ENCODE measurements around the gene ZNF619. TPM values are rescaled to one million over a fixed set of nuclear protein-coding genes. Genes with fewer than 3 reads are reported as not detected.

Gene ZNF619
- polyA plus RNA-seq (2013, experiment 1 of 2), result 5.0 TPM
- polyA plus RNA-seq (2013, experiment 2 of 2), result 5.1 TPM

DNA sequence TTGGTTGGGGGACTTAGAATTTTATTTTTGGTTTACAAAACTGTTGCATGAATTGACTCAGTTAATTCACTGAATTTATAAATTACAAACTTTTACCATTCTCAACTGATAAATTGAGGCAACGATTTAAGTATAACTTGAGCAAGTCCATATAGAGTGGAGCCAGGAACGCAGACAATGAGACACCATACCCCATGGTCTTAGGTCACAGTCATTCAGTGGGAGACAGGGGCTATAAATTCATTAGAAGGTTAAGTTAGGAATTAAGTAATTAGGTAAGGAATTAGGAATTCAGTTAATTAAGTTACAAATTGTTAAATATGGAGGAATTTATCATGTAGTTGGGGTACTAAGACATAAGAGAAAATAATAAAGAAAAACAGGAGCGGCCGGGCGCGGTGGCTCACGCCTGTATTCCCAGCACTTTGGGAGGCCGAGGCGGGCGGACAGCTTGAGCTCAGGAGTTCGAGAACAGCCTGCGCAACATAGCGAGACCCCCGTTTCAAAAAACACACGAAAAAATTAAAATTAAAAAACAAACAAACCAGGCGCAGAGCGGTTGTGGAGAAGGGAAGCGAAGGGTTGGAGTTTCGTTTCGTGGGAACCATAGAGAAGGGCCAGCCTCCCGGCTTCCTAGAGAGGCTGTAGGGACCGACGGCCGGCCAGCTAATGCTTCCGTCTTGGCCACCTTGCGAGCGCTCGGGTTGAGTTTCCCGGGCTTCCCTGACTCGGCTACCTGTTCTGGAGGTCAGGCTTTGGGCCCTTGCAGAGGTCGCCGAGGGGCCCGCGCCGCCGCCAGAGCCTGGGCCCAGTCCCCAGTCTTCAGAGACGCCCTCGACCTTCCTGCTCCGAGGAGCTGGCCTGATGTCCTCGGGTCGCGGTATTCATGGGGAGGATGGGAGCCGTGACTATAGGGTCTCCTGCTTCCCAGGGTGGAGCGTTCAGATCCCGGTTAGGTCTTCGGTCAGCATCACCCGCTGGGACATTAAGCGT lies at the start of gene ZNF619:
Gene ZNF619, plus strand, starts transcription at position 645 of the 993 bp plus-strand sequence. CDS start 858 bp downstream, outside the sequence.
- peak within 1 kb of the TSS; percentile 31 for H3K14ac ChIP-seq (ENCODE audit: low read length)
- peaks cover 0 to 6% (median 0%) of the 10 kb centered on the region in 3 experiments for H3K27me3 ChIP-seq (ENCODE audit: control insufficient read depth in 3 of 3, insufficient read depth in 3 of 3, low read depth in 1 of 3, low read length in 3 of 3)
- H2BK120ac ChIP-seq (ENCODE audit: low read depth, low read length), result no peak within 1 kb of the TSS
- H2BK12ac ChIP-seq (ENCODE audit: low read length), result no peak within 1 kb of the TSS
- H3K18ac ChIP-seq (ENCODE audit: low read length), result peak within 1 kb of the TSS; percentile 88
- DNase-seq (ENCODE audit: low spot score), result peak; percentile 58
- H2BK15ac ChIP-seq (ENCODE audit: low read length), result no peak within 1 kb of the TSS
- H3K4ac ChIP-seq (ENCODE audit: low read length), result no peak within 1 kb of the TSS
- WGBS, 2 donors (ENCODE audit: extremely low coverage in 2 of 2, insufficient read length in 2 of 2, insufficient replicate concordance in 1 of 2), result no CpG with 5 or more reads among the region's 48 CpGs
- no peaks in the 10 kb centered on the region for H3K9me3 ChIP-seq (replicated peaks in 1 of 2; ENCODE audit: control insufficient read depth in 2 of 2, insufficient read depth in 1 of 2, low read depth in 1 of 2, low read length in 2 of 2)
- no peak within 1 kb of the TSS for H3K23ac ChIP-seq (ENCODE audit: low read depth, low read length, poor library complexity)
- peaks cover 0 to 4% of the 10 kb centered on the region in 2 donors for H3K4me1 ChIP-seq (ENCODE audit: control insufficient read depth in 2 of 2, insufficient read depth in 1 of 2, low read depth in 1 of 2, low read length in 2 of 2)
- no peaks in the 10 kb centered on the region for H3K79me1 ChIP-seq (ENCODE audit: low read depth, low read length)
- H3K4me2 ChIP-seq (ENCODE audit: insufficient read depth, low read length, poor library complexity, severe bottlenecking), result peak within 1 kb of the TSS; percentile 58
- peak within 1 kb of the TSS; percentile 83 for H2AFZ ChIP-seq (ENCODE audit: low read length)
- H3K4me3 ChIP-seq (ENCODE audit: low read length in 2 of 2), result peak within 1 kb of the TSS; percentile 39 to 91
- no peak within 1 kb of the TSS for H4K8ac ChIP-seq (ENCODE audit: low read depth, low read length)
- H3K36me3 ChIP-seq (replicated peaks in 1 of 2; ENCODE audit: control insufficient read depth in 2 of 2, insufficient read depth in 2 of 2, low read length in 2 of 2), result peaks cover 0 to 2% of the 10 kb centered on the region in 2 donors
- no peak within 1 kb of the TSS for H2BK5ac ChIP-seq (ENCODE audit: low read length)
- H3K27ac ChIP-seq (replicated peaks; ENCODE audit: low read length), result peak within 1 kb of the TSS; percentile 36
- no peak within 1 kb of the TSS for H4K91ac ChIP-seq (ENCODE audit: low read depth, low read length, poor library complexity)
- no peak within 1 kb of the TSS for H2AK5ac ChIP-seq (ENCODE audit: low read depth, low read length)
- H3K9ac ChIP-seq (ENCODE audit: low read depth, low read length, poor library complexity), result peak within 1 kb of the TSS; percentile 92

DNA sequence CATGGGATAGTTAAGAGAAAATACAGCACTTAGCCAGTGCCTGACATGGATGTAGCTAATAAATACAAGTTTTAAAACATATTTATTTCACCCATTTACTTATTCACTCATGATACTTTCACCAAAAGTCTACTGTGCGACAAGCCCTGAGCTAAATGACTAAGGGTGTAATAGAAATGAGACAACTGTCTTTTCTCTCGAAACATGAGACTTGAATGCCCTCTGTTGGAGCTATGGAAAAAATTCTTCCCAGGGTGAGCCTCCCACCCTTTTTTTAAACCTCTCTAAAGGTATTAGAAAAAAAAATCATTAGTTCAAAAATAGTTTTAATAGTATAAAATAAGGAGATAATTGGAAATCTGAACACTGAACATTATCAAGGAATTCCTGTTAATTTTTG lies 44.1 kb upstream of the ZNF619 start:
- Histone ChIP-seq H2AFZ (ENCODE audit: low read length) (no peak overlapping the region), H4K8ac (ENCODE audit: low read depth, low read length) (no peak overlapping the region), H3K23ac (ENCODE audit: low read depth, low read length, poor library complexity) (no peak overlapping the region), H2AK5ac (ENCODE audit: low read depth, low read length) (no peak overlapping the region), H3K18ac (ENCODE audit: low read length) (no peak overlapping the region), H3K4me1 (ENCODE audit: control insufficient read depth in 2 of 2, insufficient read depth in 1 of 2, low read depth in 1 of 2, low read length in 2 of 2) (peaks cover 0 to 2% of the 10 kb centered on the region in 2 donors), H4K91ac (ENCODE audit: low read depth, low read length, poor library complexity) (no peak overlapping the region), H3K4me2 (ENCODE audit: insufficient read depth, low read length, poor library complexity, severe bottlenecking) (no peak overlapping the region), H3K27me3 (ENCODE audit: control insufficient read depth in 3 of 3, insufficient read depth in 3 of 3, low read depth in 1 of 3, low read length in 3 of 3) (no peaks in the 10 kb centered on the region), H2BK12ac (ENCODE audit: low read length) (no peak overlapping the region), H3K9ac (ENCODE audit: low read depth, low read length, poor library complexity) (no peak overlapping the region), H2BK15ac (ENCODE audit: low read length) (no peak overlapping the region), H3K4ac (ENCODE audit: low read length) (no peak overlapping the region), H3K9me3 (replicated peaks in 1 of 2; ENCODE audit: control insufficient read depth in 2 of 2, insufficient read depth in 1 of 2, low read depth in 1 of 2, low read length in 2 of 2) (no peaks in the 10 kb centered on the region), H2BK5ac (ENCODE audit: low read length) (no peak overlapping the region), H3K4me3 (ENCODE audit: low read length in 2 of 2) (no peak overlapping the region), H3K79me1 (ENCODE audit: low read depth, low read length) (no peaks in the 10 kb centered on the region), H3K27ac (replicated peaks; ENCODE audit: low read length) (no peak overlapping the region), H3K14ac (ENCODE audit: low read length) (no peak overlapping the region), H2BK120ac (ENCODE audit: low read depth, low read length) (no peak overlapping the region), H3K36me3 (replicated peaks in 1 of 2; ENCODE audit: control insufficient read depth in 2 of 2, insufficient read depth in 2 of 2, low read length in 2 of 2) (no peaks in the 10 kb centered on the region)
- DNase-seq (ENCODE audit: low spot score), result no peak
- no CpG with 5 or more reads among the region's 2 CpGs for whole genome bisulfite sequencing, 2 donors (ENCODE audit: extremely low coverage in 2 of 2, insufficient read length in 2 of 2, insufficient replicate concordance in 1 of 2)

DNA sequence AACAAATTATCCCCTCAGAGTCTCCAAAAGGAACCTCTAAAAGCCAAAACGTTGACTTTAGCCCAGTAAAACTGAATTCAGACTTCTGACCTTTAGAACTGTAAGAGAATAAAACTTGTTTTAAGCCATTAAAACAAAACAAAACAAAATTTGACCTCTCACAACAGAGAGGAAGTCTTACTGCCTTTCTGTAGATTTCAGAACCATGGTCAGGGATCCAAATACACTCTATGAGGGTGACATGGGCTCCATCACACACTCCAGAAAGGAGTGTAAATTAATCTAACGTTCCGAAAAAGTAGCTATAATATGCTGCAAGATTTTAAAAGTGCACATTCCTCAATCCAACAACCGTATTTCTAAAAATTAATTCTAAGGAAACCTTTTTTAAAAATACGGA lies 39.0 kb upstream of the ZNF619 start:
- Histone ChIP-seq H2AFZ (ENCODE audit: low read length) (no peak overlapping the region), H3K79me1 (ENCODE audit: low read depth, low read length) (no peaks in the 10 kb centered on the region), H3K4me2 (ENCODE audit: insufficient read depth, low read length, poor library complexity, severe bottlenecking) (no peak overlapping the region), H4K8ac (ENCODE audit: low read depth, low read length) (no peak overlapping the region), H2BK12ac (ENCODE audit: low read length) (no peak overlapping the region), H3K4ac (ENCODE audit: low read length) (no peak overlapping the region), H2AK5ac (ENCODE audit: low read depth, low read length) (no peak overlapping the region), H3K4me1 (ENCODE audit: control insufficient read depth in 2 of 2, insufficient read depth in 1 of 2, low read depth in 1 of 2, low read length in 2 of 2) (no peaks in the 10 kb centered on the region), H3K36me3 (replicated peaks in 1 of 2; ENCODE audit: control insufficient read depth in 2 of 2, insufficient read depth in 2 of 2, low read length in 2 of 2) (no peaks in the 10 kb centered on the region), H3K23ac (ENCODE audit: low read depth, low read length, poor library complexity) (no peak overlapping the region), H2BK120ac (ENCODE audit: low read depth, low read length) (no peak overlapping the region), H3K18ac (ENCODE audit: low read length) (no peak overlapping the region), H2BK15ac (ENCODE audit: low read length) (no peak overlapping the region), H3K4me3 (ENCODE audit: low read length in 2 of 2) (no peak overlapping the region), H2BK5ac (ENCODE audit: low read length) (no peak overlapping the region), H4K91ac (ENCODE audit: low read depth, low read length, poor library complexity) (no peak overlapping the region), H3K9me3 (replicated peaks in 1 of 2; ENCODE audit: control insufficient read depth in 2 of 2, insufficient read depth in 1 of 2, low read depth in 1 of 2, low read length in 2 of 2) (no peaks in the 10 kb centered on the region), H3K27ac (replicated peaks; ENCODE audit: low read length) (no peak overlapping the region), H3K27me3 (ENCODE audit: control insufficient read depth in 3 of 3, insufficient read depth in 3 of 3, low read depth in 1 of 3, low read length in 3 of 3) (no peaks in the 10 kb centered on the region), H3K14ac (ENCODE audit: low read length) (no peak overlapping the region), H3K9ac (ENCODE audit: low read depth, low read length, poor library complexity) (no peak overlapping the region)
- no CpG with 5 or more reads among the region's 5 CpGs for WGBS, 2 donors (ENCODE audit: extremely low coverage in 2 of 2, insufficient read length in 2 of 2, insufficient replicate concordance in 1 of 2)
- DNase-seq (ENCODE audit: low spot score), result no peak

DNA sequence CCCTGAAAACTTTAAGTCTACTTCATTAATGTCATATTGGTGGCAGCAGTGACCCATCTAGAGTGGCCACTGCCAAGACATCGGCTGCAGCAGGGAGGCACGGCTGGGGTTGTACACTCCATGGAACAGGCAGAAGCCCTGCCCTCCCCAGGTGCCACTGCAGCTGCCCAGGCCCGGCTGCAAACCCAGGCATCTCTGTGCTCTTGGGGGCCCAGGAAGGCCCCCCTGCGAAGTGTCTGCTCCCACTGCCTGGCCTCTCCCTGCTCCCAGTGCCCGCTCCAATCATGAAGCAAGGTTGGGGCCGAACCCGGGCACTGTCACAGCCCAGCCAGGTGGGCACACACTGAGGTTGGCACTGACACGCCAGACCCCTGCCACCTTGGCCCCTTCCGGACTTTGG lies 31.9 kb upstream of the ZNF619 start:
- Histone ChIP-seq H3K18ac (ENCODE audit: low read length) (no peak overlapping the region), H2BK15ac (ENCODE audit: low read length) (no peak overlapping the region), H3K4me3 (ENCODE audit: low read length in 2 of 2) (no peak overlapping the region), H2BK120ac (ENCODE audit: low read depth, low read length) (no peak overlapping the region), H3K9ac (ENCODE audit: low read depth, low read length, poor library complexity) (no peak overlapping the region), H3K14ac (ENCODE audit: low read length) (no peak overlapping the region), H2AK5ac (ENCODE audit: low read depth, low read length) (no peak overlapping the region), H3K23ac (ENCODE audit: low read depth, low read length, poor library complexity) (no peak overlapping the region), H3K9me3 (replicated peaks in 1 of 2; ENCODE audit: control insufficient read depth in 2 of 2, insufficient read depth in 1 of 2, low read depth in 1 of 2, low read length in 2 of 2) (no peaks in the 10 kb centered on the region), H3K4me1 (ENCODE audit: control insufficient read depth in 2 of 2, insufficient read depth in 1 of 2, low read depth in 1 of 2, low read length in 2 of 2) (peaks cover 0 to 2% of the 10 kb centered on the region in 2 donors), H3K27me3 (ENCODE audit: control insufficient read depth in 3 of 3, insufficient read depth in 3 of 3, low read depth in 1 of 3, low read length in 3 of 3) (no peaks in the 10 kb centered on the region), H3K4me2 (ENCODE audit: insufficient read depth, low read length, poor library complexity, severe bottlenecking) (no peak overlapping the region), H2BK5ac (ENCODE audit: low read length) (no peak overlapping the region), H4K91ac (ENCODE audit: low read depth, low read length, poor library complexity) (no peak overlapping the region), H3K36me3 (replicated peaks in 1 of 2; ENCODE audit: control insufficient read depth in 2 of 2, insufficient read depth in 2 of 2, low read length in 2 of 2) (no peaks in the 10 kb centered on the region), H2AFZ (ENCODE audit: low read length) (no peak overlapping the region), H4K8ac (ENCODE audit: low read depth, low read length) (no peak overlapping the region), H3K79me1 (ENCODE audit: low read depth, low read length) (no peaks in the 10 kb centered on the region), H3K27ac (replicated peaks; ENCODE audit: low read length) (no peak overlapping the region), H2BK12ac (ENCODE audit: low read length) (no peak overlapping the region), H3K4ac (ENCODE audit: low read length) (no peak overlapping the region)
- no peak for DNase-seq (ENCODE audit: low spot score)
- WGBS, 2 donors (ENCODE audit: extremely low coverage in 2 of 2, insufficient read length in 2 of 2, insufficient replicate concordance in 1 of 2), result no CpG with 5 or more reads among the region's 9 CpGs
